ENCODE data around the gene C11orf68. TPM values are rescaled to one million over a fixed set of nuclear protein-coding genes. Genes with fewer than 3 reads are reported as not detected.

C11orf68 gene
- total RNA-seq, 3 donors from 2014 or later = 24.9 to 42.2 (median 28.8) TPM

GRCh38 chr11:65928667-65929066 is 9.8 kb upstream of the C11orf68 start:
- DNase-seq (no peak), ATAC-seq (no peak)
- no peak overlapping the region for H3K4me3 ChIP-seq
- no peaks in the 10 kb centered on the region for H3K9me3 ChIP-seq
- TF ChIP-seq CTCF (IDR thresholded peaks at IDR 0.05) = no peak
- intact Hi-C loops (cut with DNase I, micrococcal nuclease) = no loop called here
- H3K4me1 ChIP-seq (ENCODE audit: low read depth) = no peaks in the 10 kb centered on the region
- H3K36me3 ChIP-seq (ENCODE audit: low read depth) = no peaks in the 10 kb centered on the region

DNA sequence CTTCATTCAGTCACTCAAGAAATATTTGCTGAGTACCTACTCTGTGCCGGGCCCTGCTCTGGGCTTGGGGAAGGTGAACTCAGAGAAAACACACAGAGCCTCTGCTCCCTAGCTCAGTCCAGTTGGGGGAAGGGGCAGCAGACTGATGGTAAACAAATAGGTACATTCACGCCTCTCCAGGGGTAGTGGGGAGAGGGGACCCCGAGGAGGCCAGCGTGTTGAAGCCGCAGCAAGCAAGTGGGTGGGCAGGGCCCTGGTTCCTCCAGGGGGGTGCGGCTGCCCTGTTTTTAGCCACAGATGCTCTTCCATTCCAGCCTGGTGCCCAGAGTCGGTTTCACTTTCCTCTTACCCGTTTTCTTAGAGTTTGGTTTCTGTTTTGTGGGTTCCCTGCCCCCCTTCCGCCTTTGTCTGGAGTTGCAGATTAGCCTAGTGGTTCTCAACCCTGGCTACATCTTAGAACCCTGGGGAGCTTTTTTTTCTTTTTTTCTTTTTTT is 9.1 kb upstream of the C11orf68 start:
- Histone ChIP-seq H3K4me3 (no peak overlapping the region), H3K36me3 (ENCODE audit: low read depth) (no peaks in the 10 kb centered on the region), H3K9me3 (no peaks in the 10 kb centered on the region), H3K4me1 (ENCODE audit: low read depth) (no peaks in the 10 kb centered on the region)
- intact Hi-C loops (cut with DNase I, micrococcal nuclease) = no loop called here
- peak; percentile 53 to 72 (median 68) for DNase-seq
- no peak for TF ChIP-seq CTCF (IDR thresholded peaks at IDR 0.05)
- peak; percentile 85 for ATAC-seq

DNA sequence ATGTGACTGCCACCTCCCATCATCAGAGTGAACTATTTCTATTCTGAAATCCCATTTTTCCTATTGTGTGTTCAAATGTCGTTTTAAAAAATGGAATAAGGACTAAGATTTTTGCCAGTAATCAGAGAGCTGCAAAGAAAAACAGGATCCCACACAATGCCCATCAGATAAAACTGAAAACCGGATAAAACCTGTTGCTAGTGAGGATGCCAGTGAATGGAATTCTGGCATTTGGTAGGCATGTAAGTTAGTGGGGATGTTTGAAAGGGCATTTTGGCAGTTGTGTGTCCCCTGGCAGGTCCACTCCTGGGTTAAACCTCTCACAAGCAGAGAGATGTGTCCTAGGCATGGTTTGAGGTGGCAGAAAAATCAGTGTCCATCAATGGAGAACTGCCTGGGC is 6.5 kb upstream of the C11orf68 start:
- H3K36me3 ChIP-seq (ENCODE audit: low read depth) = no peaks in the 10 kb centered on the region
- peaks cover 6% of the 10 kb centered on the region for H3K4me1 ChIP-seq (ENCODE audit: low read depth)
- TF ChIP-seq CTCF (IDR thresholded peaks at IDR 0.05) = no peak
- DNase-seq (no peak), ATAC-seq (no peak)
- no peak overlapping the region for H3K4me3 ChIP-seq
- intact Hi-C loops (cut with DNase I, micrococcal nuclease) = no loop called here
- no peaks in the 10 kb centered on the region for H3K9me3 ChIP-seq

DNA sequence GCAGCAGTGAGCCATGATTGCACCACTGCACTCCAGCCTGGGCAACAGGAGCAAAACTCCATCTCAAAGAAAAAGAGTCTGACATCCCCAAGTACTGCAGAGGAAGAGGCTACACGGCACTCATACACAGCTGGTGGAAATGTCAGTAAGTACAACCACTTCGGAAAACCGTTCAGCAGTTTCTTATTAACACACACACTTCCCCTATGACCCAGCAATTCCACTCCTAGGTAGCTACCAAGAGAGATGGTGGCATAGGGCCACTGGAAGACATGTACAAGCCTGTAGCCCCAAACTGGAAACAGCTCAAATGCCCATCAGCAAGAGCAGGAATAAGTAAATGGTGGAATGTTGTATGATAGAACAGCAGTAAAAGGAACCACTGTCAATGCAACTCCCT is 3.7 kb upstream of the C11orf68 start:
- H3K4me1 ChIP-seq (ENCODE audit: low read depth) = peaks cover 19% of the 10 kb centered on the region
- no peak for ATAC-seq
- H3K36me3 ChIP-seq (ENCODE audit: low read depth) = no peaks in the 10 kb centered on the region
- intact Hi-C loops (cut with DNase I, micrococcal nuclease) = no loop called here
- no peaks in the 10 kb centered on the region for H3K9me3 ChIP-seq
- TF ChIP-seq CTCF (IDR thresholded peaks at IDR 0.05) = no peak
- H3K4me3 ChIP-seq = no peak overlapping the region
- DNase-seq = no peak

GRCh38 chr11:65921876-65922275 is 3.0 kb upstream of the C11orf68 start:
- no peak for TF ChIP-seq CTCF (IDR thresholded peaks at IDR 0.05)
- no peak for ATAC-seq
- H3K9me3 ChIP-seq = no peaks in the 10 kb centered on the region
- no peaks in the 10 kb centered on the region for H3K36me3 ChIP-seq (ENCODE audit: low read depth)
- no peak for DNase-seq
- intact Hi-C loops (cut with DNase I, micrococcal nuclease) = no loop called here
- H3K4me1 ChIP-seq (ENCODE audit: low read depth) = peaks cover 26% of the 10 kb centered on the region
- H3K4me3 ChIP-seq = no peak overlapping the region

- no peaks in the 10 kb centered on the region for H3K9me3 ChIP-seq
- H3K4me1 ChIP-seq (ENCODE audit: low read depth) = peaks cover 31% of the 10 kb centered on the region
- intact Hi-C loops (cut with DNase I, micrococcal nuclease) = no loop called here
- no peak overlapping the region for H3K4me3 ChIP-seq
- DNase-seq (no peak), ATAC-seq (no peak)
- no peaks in the 10 kb centered on the region for H3K36me3 ChIP-seq (ENCODE audit: low read depth)
- no peak for TF ChIP-seq CTCF (IDR thresholded peaks at IDR 0.05)
Observed at GRCh38 chr11:65921033-65921555, 2.2 kb upstream of the C11orf68 start.
